HepG2 (cell line): ENCODE measurements around the gene TRPV4. TPM values are rescaled to one million over a fixed set of nuclear protein-coding genes. Genes with fewer than 3 reads are reported as not detected.

ENCODE experiments used
- ATAC-seq: fragments of 200-7000 bp; cut with Tn5 transposase; 3 replicates; pipeline ENCODE4 v1.9.1; 2020; ENCODE audit warnings: mild to moderate bottlenecking, moderate library complexity
- BruUV-seq: library from RNA; stranded (reverse); fragments of 400-500 nt; replicated peaks from 2 replicates; lab custom pipeline; 2021; lab: Mats Ljungman, UMichigan
- CTCF ChIA-PET: fragments of 300-600 bp; formaldehyde crosslinking; extraction: SDS; loops from one replicate; lab custom pipeline; 2021; ENCODE audit warnings: low total read pairs, inconsistent platforms, low intra/inter-chr PET ratio; lab: Yijun Ruan, JAX
- POLR2A ChIA-PET: fragments of 350-600 bp; sonication (Branson Sonifier 250); formaldehyde crosslinking; loops from one replicate; lab custom pipeline; 2020; ENCODE audit warnings: antibody characterized with exemption, inconsistent platforms; lab: Yijun Ruan, JAX
- DNase-seq: peaks from one replicate; pipeline ENCODE4 v3.0.0-alpha.2; 2015; ENCODE audit warnings: low spot score
- FAIRE-seq: peaks from 3 replicates; lab custom pipeline; 2011; peaks lifted over from hg19 to GRCh38; lab: Jason Lieb, UNC
- H2AFZ ChIP-seq: one replicate; pipeline ENCODE4 v1.6.1; 2011; ENCODE audit warnings: low read length, inconsistent platforms
- H3K27ac ChIP-seq: fragments of 300-600 bp; 3 replicates; pipeline ENCODE4 v1.8.0; 2011; ENCODE audit warnings: mixed run types, mild to moderate bottlenecking, mixed read lengths, low read length, inconsistent platforms; ENCODE audit not compliant: insufficient read depth; ENCODE audit errors: extremely low read length
- H3K27me3 ChIP-seq, 2 experiments: fragments of 200-600 bp in 1 of 2; 2 replicates in 1 of 2; 3 replicates in 1 of 2; pipeline versions ENCODE4 v1.6.0 to v1.8.0; 2011; ENCODE audit warnings: low read length in 2 of 2, mild to moderate bottlenecking in 2 of 2, moderate library complexity in 2 of 2, inconsistent platforms in 1 of 2; ENCODE audit not compliant: insufficient read depth in 2 of 2, control insufficient read depth in 1 of 2
- H3K36me3 ChIP-seq, 2 experiments: fragments of 200-600 bp in 1 of 2; replicated peaks in 1 of 2; 2 replicates in 1 of 2; 3 replicates in 1 of 2; pipeline versions ENCODE4 v1.5.1 to v1.8.0; 2011; ENCODE audit warnings: low read length in 2 of 2, inconsistent platforms in 1 of 2; ENCODE audit not compliant: insufficient read depth in 2 of 2, control insufficient read depth in 1 of 2
- H3K4me1 ChIP-seq: 2 replicates; pipeline ENCODE4 v1.5.1; 2012; ENCODE audit warnings: low read length, inconsistent platforms; ENCODE audit not compliant: insufficient read depth
- H3K4me2 ChIP-seq: 2 replicates; pipeline ENCODE4 v1.6.0; 2011; ENCODE audit warnings: low read depth, low read length, inconsistent platforms
- H3K4me3 ChIP-seq, 3 experiments: fragments of 200-600 bp in 1 of 3; sonication (generic), shearing (Covaris generic) in 1 of 3; replicated peaks in 1 of 3; 2 replicates each; pipeline ENCODE4 v1.5.1; 2011 to 2016; ENCODE audit warnings: low read length in 3 of 3, inconsistent platforms in 2 of 3, low read depth in 2 of 3, mild to moderate bottlenecking in 2 of 3, control low read depth in 1 of 3, mixed read lengths in 1 of 3; ENCODE audit not compliant: insufficient read depth in 1 of 3
- H3K79me2 ChIP-seq: one replicate; pipeline ENCODE4 v1.6.1; 2011; ENCODE audit warnings: low read length, inconsistent platforms; ENCODE audit not compliant: insufficient read depth
- H3K9ac ChIP-seq: 2 replicates; pipeline ENCODE4 v1.6.0; 2011; ENCODE audit warnings: mild to moderate bottlenecking, low read depth, low read length, inconsistent platforms; ENCODE audit not compliant: insufficient read depth
- H3K9me3 ChIP-seq: 2 replicates; pipeline ENCODE4 v1.5.1; 2012; ENCODE audit warnings: mild to moderate bottlenecking, low read length
- H4K20me1 ChIP-seq: 2 replicates; pipeline ENCODE4 v1.6.0; 2011; ENCODE audit warnings: inconsistent platforms, mild to moderate bottlenecking, low read length, moderate library complexity; ENCODE audit not compliant: insufficient read depth
- CBX1 ChIP-seq: IDR thresholded peaks from one replicate; pipeline ENCODE4 v1.6.1; 2016; ENCODE audit warnings: antibody characterized with exemption, low read depth
- CHCHD3 ChIP-seq: sonication (generic); formaldehyde crosslinking; IDR thresholded peaks from 2 replicates; pipeline ENCODE4 v1.8.0; 2022; ENCODE audit warnings: mild to moderate bottlenecking, missing genetic modification reagents, moderate library complexity
- MYNN ChIP-seq: sonication (generic); formaldehyde crosslinking; IDR thresholded peaks from 2 replicates; pipeline ENCODE4 v1.4.0; 2020; ENCODE audit warnings: mild to moderate bottlenecking, low read depth, missing genetic modification reagents
- MZF1 ChIP-seq: sonication (generic); formaldehyde crosslinking; IDR thresholded peaks from 2 replicates; pipeline ENCODE4 v1.8.1; 2023; ENCODE audit warnings: mild to moderate bottlenecking, missing genetic modification reagents, borderline replicate concordance
- TEAD2 ChIP-seq: sonication (generic); formaldehyde crosslinking; IDR thresholded peaks from 2 replicates; pipeline ENCODE4 v1.9.0; 2021; ENCODE audit warnings: missing genetic modification reagents
- ZBTB21 ChIP-seq: sonication (generic); formaldehyde crosslinking; IDR thresholded peaks from 2 replicates; pipeline ENCODE4 v1.4.0; 2020; ENCODE audit warnings: missing genetic modification reagents
- ZNF101 ChIP-seq: sonication (generic); formaldehyde crosslinking; IDR thresholded peaks from 2 replicates; pipeline ENCODE4 v1.4.0; 2020; ENCODE audit warnings: mild to moderate bottlenecking, low read depth, missing genetic modification reagents, borderline replicate concordance
- WGBS: methylation state at CpG from one replicate; pipeline ENCODE4 v1.1.6; 2017; ENCODE audit warnings: low lambda C conversion rate; 5-methylcytosine and 5-hydroxymethylcytosine counted together
- in situ Hi-C: cut with HindIII; loops from 2 replicates; pipeline ENCODE4 v1.10.0; 2017; ENCODE audit warnings: low pct_unique_long_range_greater_than_20kb; ENCODE audit not compliant: extremely low pct_ligation_motif_present
- intact Hi-C: fragments of 100-400 bp; cut with micrococcal nuclease; formaldehyde crosslinking; loops from one replicate; pipeline ENCODE4 v1.10.0; 2022; ENCODE audit not compliant: unreplicated experiment
- polyA plus RNA-seq, 8 experiments: library from polyadenylated mRNA; depleted of rRNA in 3 of 8; stranded (reverse) in 7 of 8; unstranded in 1 of 8; fragments of >200 nt; fragmentation: Illumina TruSeq in 4 of 8; extraction: Trizol in 4 of 8; gene quantifications; 2 replicates each; pipeline versions ENCODE4 v1.2.1 to v1.2.3, GENCODE V29; 2011 to 2016; ENCODE audit warnings: low read depth in 4 of 8, missing spikeins in 1 of 8, mixed read lengths in 1 of 8; ENCODE audit not compliant: insufficient read depth in 1 of 8
- total RNA-seq, 5 experiments: library from RNA; depleted of rRNA; stranded (reverse); fragments of >200 nt; fragmentation: Illumina TruSeq; extraction: Trizol; gene quantifications; 2 replicates each; pipeline ENCODE4 v1.2.3, GENCODE V29; 2016; ENCODE audit warnings: low read depth in 1 of 5
- TF ChIP-seq, protein P1 (sequence below): sonication (generic); formaldehyde crosslinking; IDR thresholded peaks from 2 replicates; pipeline ENCODE4 v1.5.0; 2020; ENCODE audit warnings: missing genetic modification reagents
- TF ChIP-seq, protein P2 (sequence below): sonication (generic); formaldehyde crosslinking; IDR thresholded peaks from 2 replicates; pipeline ENCODE4 v1.4.0; 2020; ENCODE audit warnings: missing genetic modification reagents
- TF ChIP-seq, protein P3 (sequence below): IDR thresholded peaks from 2 replicates; pipeline ENCODE4 v1.6.1; 2016; ENCODE audit warnings: low read depth, borderline replicate concordance
- TF ChIP-seq, protein P4 (sequence below): sonication (generic); formaldehyde crosslinking; IDR thresholded peaks from 2 replicates; pipeline ENCODE4 v1.4.0; 2020; ENCODE audit warnings: missing genetic modification reagents

Gene TRPV4
- total and polyA plus RNA-seq, 2 of the 13 experiments (the other 11 are each of a cell fraction or from before 2014, with no cell fraction given) = 0.66 to 4.7 TPM

DNA sequence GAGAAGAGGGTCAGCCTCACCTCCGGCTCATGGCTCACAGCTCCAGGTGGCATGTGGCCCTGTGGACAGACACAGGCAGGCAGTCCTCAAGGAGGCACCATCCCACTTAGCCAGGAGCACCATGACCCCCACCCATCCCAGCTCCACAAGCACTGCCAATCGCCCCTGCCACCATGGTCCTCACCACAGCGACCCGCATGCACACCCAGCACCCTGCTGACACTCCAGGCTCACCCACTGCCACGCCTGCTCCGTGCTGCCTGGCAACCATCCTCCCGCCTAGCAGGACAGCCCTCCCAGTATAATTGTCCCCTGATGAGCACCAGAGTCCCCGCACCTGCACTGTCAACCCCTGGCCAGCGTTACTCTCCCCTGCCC, 50.9 kb downstream of the TRPV4 start:
- ChIA-PET POLR2A (no interaction called here), CTCF (no interaction called here)
- in situ Hi-C loops (no loop called here), intact Hi-C loops (no loop called here)
- no peak overlapping the region for H3K4me2 ChIP-seq
- no peak overlapping the region for H3K27ac ChIP-seq
- H2AFZ ChIP-seq = no peak overlapping the region
- H3K4me1 ChIP-seq = peaks cover 26% of the 10 kb centered on the region
- no peak overlapping the region for H3K9ac ChIP-seq
- no peaks in the 10 kb centered on the region for H3K79me2 ChIP-seq
- H3K9me3 ChIP-seq = no peaks in the 10 kb centered on the region
- 85% methylated on average over 9 of the region's 9 CpGs for WGBS
- ATAC-seq = no peak
- H3K36me3 ChIP-seq = no peaks in the 10 kb centered on the region
- H3K27me3 ChIP-seq = no peaks in the 10 kb centered on the region; a peak in 1 of 5 replicates
- no peak for FAIRE-seq
- BruUV-seq = no TSS peak
- H3K4me3 ChIP-seq = no peak overlapping the region
- no peaks in the 10 kb centered on the region for H4K20me1 ChIP-seq
- no peak for TF ChIP-seq MZF1
- TF ChIP-seq CBX1 = no peak
- no peak for TF ChIP-seq TEAD2 (CRISPR knock-in tag)
- TF ChIP-seq ZNF101 = no peak
- TF ChIP-seq, protein P1, sequence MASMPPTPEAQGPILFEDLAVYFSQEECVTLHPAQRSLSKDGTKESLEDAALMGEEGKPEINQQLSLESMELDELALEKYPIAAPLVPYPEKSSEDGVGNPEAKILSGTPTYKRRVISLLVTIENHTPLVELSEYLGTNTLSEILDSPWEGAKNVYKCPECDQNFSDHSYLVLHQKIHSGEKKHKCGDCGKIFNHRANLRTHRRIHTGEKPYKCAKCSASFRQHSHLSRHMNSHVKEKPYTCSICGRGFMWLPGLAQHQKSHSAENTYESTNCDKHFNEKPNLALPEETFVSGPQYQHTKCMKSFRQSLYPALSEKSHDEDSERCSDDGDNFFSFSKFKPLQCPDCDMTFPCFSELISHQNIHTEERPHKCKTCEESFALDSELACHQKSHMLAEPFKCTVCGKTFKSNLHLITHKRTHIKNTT (CRISPR knock-in tag) = no peak
- no peak for TF ChIP-seq CHCHD3 (CRISPR knock-in tag)
- TF ChIP-seq, protein P2, sequence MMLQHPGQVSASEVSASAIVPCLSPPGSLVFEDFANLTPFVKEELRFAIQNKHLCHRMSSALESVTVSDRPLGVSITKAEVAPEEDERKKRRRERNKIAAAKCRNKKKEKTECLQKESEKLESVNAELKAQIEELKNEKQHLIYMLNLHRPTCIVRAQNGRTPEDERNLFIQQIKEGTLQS (CRISPR knock-in tag) = no peak
- DNase-seq = no peak

DNA sequence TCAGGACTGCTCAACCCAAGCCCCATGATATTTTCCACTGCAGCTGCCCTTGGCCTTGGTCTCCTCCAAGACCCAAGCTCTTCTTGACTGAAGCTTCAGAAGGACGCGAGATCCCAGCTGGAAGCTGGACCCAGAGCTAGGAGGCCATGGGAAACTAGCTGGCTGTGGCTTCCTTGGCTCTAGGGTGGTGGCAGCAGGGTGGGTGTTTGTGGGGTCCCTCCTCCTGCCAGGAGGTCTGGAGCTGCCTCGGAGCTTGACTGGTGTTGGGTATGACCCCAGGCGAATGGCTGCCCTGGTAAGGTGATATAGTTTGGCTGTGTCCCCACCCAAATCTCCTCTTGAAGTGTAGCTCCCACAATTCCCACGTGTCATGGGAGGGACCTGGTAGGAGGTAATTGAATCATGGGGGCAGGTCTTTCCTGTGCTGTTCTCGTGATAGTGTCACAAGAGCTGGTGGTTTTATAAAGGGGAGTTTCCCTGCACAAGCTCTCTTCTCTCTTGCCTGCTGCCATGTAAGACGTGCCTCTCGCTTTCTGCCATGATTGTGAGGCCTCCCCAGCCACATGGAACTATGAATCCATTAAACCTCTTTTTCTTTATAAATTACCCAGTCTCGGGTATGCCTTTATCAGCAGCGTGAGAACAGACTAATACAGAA, 51.4 kb downstream of the TRPV4 start:
- intact Hi-C loops = no loop called here
- no peak for FAIRE-seq

More for the DNA sequence above, 51.4 kb downstream of the TRPV4 start:
- 73% methylated on average over 10 of the region's 10 CpGs for WGBS
- Histone ChIP-seq H3K4me1 (peaks cover 32% of the 10 kb centered on the region), H4K20me1 (no peaks in the 10 kb centered on the region), H3K9me3 (no peaks in the 10 kb centered on the region), H2AFZ (no peak overlapping the region), H3K9ac (no peak overlapping the region), H3K36me3 (no peaks in the 10 kb centered on the region), H3K4me3 (no peak overlapping the region), H3K27ac (no peak overlapping the region), H3K4me2 (no peak overlapping the region), H3K27me3 (no peaks in the 10 kb centered on the region; a peak in 1 of 5 replicates), H3K79me2 (no peaks in the 10 kb centered on the region)
- TF ChIP-seq MYNN (CRISPR knock-in tag) (no peak), ZBTB21 (CRISPR knock-in tag) (no peak)
- TF ChIP-seq, protein P3, sequence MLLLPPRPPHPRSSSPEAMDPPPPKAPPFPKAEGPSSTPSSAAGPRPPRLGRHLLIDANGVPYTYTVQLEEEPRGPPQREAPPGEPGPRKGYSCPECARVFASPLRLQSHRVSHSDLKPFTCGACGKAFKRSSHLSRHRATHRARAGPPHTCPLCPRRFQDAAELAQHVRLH = no peak
- TF ChIP-seq, protein P4, sequence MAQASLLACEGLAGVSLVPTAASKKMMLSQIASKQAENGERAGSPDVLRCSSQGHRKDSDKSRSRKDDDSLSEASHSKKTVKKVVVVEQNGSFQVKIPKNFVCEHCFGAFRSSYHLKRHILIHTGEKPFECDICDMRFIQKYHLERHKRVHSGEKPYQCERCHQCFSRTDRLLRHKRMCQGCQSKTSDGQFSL (CRISPR knock-in tag) = no peak
- in situ Hi-C loops = no loop called here
- DNase-seq = no peak
- no TSS peak for BruUV-seq
- ATAC-seq = no peak
- POLR2A ChIA-PET = no interaction called here
- CTCF ChIA-PET = no interaction called here
